PC-9 (cell line): ENCODE data around the gene LPCAT1.

ENCODE experiments used
- CTCF ChIP-seq: fragments of 200-600 bp; sonication (generic); conservative IDR thresholded peaks from 2 replicates; pipeline ENCODE4 v1.6.1; 2017; ENCODE audit warnings: mixed run types, antibody characterized with exemption, mild to moderate bottlenecking, moderate library complexity
- EZH2 ChIP-seq: fragments of 200-600 bp; sonication (generic); IDR thresholded peaks from 2 replicates; pipeline ENCODE4 v1.8.0; 2017; ENCODE audit warnings: antibody characterized with exemption, low read depth

GRCh38 chr5:1483064-1483463 lies 40.7 kb downstream of the LPCAT1 start:
- TF ChIP-seq CTCF (no peak), EZH2 (no peak)
